GM19455 (cell line): ENCODE data around the gene LRRK2.

Source experiments
- ATAC-seq: cut with Tn5 transposase; IDR thresholded peaks from one replicate; pipeline ENCODE4 v1.9.1; 2021; ENCODE audit not compliant: unreplicated experiment

LRRK2 gene

DNA sequence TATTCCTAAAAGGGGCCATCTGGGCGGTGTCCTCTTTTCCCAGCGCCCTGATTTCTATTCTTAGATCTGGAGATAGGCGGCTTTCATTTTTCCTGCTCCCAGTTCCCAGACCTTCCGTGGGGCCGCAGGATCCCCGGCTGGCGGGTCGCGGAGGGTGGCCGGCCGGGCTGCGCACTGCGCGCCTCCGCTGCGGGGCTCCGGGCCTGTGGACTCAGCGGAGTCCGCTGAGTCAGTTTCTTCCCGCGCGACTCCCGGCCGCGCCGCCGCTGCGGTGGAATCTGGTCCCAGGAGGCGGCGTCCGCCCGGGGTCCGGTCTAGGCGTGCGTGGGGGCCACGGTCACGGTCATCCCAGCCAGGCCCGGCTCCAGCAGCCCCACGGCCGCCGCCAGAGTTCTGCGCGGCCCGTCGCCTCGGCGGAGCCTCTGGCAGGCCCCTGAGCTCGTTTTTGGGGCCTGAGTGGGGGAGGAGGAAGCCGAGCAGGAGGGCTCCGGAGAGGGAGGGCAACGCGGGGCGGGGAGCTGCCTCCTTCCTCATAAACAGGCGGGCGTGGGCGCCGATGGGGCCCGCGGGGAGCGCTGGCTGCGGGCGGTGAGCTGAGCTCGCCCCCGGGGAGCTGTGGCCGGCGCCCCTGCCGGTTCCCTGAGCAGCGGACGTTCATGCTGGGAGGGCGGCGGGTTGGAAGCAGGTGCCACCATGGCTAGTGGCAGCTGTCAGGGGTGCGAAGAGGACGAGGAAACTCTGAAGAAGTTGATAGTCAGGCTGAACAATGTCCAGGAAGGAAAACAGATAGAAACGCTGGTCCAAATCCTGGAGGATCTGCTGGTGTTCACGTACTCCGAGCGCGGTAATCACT is at the start of gene LRRK2:
Gene LRRK2, plus strand, starts transcription at position 559 of the 853 bp plus-strand sequence. Its CDS starts 135 bp downstream, at position 694.
- ATAC-seq = peak; percentile 60

DNA sequence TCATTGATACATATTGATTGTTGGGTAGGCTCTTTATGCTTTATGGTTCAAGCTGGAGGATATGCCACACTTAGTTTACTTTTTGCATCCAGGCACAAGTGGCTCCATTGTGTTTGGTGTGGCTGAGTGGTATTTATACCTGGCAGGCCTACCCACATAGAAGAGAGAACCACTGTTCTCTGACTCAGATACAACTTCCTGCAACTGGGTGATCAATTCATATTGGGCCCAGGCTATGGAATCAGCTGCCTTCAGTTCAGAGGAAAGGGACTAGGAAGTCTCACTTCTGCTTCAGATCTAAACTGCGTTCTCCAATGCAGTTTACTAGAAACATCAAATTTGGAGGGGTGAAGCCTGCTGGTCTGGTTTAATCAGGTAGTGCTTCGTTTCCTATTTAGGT is 49.8 kb upstream of the LRRK2 start:
- ATAC-seq = no peak

DNA sequence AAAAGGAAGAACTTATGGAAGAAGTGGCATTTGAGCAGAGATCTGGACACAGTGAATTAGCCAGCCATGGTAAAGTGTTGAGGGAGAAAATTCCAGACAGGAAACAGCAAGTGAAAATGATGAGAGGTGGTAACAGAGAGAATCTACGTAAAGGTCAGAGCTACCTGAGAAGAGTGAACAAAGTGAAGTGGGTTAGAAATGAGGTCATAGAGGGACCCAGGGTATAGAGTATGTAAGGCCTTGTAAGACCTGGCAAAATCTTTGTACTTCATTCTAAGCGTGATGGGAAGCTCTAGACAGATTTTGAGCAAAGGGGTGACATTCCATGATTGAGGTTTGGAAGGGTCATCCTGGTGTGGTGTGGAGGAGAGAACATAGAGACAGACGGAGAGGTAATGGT is 49.3 kb upstream of the LRRK2 start:
- no peak for ATAC-seq

DNA sequence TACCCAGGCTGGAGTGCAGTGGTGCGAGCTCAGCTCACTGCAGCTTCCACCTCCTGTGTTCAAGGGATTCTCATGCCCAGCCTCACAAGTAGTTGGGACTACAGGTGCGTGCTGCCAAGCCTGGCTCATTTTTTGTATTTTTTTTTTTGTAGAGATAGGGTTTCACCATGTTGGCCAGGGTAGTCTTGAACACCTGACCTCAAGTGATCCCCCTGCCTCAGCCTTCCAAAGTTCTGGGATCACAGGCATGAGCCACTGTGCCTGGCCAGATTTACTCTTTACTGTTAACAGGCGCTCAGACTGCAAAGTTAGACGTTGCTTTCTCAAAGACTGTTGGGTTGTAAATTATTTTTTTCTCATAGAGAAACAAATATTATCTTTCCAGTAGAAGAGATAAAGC is 46.1 kb upstream of the LRRK2 start:
- no peak for ATAC-seq

DNA sequence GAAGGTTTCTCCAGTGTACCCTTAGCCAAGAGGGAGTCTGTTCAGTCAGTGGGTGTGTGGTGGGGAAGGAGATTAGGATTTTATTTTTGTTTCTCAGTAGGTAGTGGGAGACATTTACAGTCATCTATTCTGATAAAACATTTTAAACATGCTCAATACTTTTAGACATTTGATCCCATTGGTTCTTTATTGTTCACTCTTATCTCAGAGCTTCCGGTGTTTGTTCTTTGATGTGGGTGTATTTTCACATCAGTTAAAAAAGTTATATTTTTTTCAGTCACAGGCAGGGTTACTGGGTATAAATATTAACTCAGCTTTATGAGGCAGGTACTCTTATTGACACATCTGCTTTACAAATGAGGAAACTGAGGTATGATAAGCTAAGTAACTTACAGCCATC is 43.3 kb upstream of the LRRK2 start:
- ATAC-seq = no peak

DNA sequence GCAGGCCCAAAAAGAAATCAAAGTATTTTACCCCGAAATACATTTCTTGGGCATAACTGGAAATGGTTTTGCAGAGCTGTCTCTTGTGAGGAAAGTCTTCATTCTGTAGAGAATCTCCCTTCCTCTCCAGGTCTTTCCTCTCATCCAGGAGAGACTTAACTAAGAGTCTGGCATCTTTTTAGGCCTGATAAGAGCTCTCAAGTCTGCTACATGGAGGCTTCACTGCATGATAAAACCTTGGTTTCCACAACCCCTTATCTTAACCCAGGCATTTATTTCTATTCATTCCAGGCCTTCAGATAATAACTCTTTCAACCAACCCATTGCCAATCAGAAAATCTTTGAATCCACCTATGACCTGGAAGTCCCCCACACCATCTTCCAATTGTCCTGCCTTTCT is 41.1 kb upstream of the LRRK2 start:
- ATAC-seq = no peak

DNA sequence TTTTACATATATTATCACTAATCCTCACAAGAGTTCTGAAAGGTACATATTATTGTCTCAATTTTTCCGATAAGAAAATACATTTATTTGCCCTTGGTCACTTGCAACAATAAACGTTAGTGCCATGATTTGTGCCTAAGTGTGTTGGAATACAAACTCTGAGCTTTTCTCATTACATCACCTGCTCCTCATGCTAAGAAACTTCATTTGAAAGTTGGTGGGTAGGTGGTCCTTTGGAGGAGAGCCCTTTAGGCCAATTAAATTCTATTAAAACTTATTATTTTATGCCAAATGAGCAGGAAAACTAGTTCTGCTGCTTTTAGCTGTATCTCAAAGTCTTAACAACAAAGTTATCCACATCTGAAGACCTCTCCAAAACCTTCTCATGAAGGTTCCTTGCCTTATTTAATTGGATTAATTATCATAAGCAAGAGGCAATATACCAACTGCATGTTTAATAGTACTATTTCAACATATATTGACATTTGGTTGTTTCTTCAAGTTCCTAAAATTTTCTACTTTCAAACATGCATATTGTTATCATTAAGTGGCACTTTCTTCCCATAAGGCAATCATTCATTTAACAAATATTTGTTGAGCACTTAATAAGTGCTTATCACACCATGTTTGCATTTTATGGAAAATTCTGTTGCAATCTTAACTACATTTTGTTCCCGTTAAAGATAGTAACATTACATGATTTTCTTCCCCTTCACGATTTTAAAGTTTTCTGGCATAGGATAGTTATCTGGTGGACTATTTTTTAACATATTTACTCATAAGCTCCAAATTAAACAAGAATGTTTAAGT is 40.1 kb upstream of the LRRK2 start:
- no peak for ATAC-seq

DNA sequence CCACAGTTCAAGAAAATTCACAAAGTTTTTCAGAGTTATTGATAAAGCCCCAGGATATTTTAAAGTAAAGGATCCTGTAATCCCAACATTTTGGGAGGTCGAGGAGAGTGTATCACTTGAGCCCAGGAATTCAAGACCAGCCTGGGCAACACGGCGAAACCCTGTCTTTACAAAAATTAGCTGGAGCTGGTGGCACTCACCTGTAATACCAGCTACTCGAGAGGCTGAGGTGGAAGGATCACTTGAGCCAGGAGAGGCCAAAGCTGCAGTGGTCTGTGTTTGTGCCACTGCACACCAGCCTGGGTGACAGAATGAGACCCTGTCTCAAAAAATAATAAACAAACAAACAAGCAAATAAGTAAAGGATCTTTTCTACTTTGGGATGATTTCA is 39.5 kb upstream of the LRRK2 start:
- no peak for ATAC-seq

DNA sequence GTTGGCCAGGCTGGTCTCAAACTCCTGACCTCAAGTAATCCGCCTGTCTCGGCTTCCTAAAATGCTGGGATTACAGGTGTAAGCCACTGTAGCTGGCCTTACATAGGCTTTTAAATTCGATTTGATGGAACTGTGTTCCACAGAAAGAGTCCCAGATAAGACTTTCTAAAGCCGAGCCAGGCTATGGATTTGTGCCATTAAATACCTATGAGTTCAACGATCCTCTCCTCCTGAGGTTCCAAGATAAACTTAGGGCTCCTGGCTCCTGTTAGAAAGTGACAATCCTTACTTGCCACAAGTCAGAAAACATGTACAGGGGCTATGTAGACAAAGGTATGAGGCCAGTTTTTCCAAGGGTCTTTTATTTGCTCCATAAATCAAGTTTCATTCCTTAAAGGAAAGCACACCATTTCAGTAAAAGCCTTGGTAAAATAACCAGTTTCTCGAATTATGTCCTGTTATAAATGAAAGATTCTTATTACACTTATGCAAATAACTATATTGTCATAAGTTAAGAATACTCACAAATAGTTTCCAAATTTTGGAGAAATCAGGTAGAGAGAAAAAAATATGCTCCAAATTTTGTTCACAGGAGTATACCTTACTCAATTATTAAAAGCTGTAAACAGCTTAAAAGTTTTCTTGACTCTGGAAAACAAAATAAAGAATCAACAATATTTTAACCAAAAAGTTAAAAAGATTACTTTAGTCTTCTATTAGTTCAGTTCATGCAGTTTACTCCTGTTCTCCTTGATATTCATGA is 36.1 kb upstream of the LRRK2 start:
- ATAC-seq = no peak

DNA sequence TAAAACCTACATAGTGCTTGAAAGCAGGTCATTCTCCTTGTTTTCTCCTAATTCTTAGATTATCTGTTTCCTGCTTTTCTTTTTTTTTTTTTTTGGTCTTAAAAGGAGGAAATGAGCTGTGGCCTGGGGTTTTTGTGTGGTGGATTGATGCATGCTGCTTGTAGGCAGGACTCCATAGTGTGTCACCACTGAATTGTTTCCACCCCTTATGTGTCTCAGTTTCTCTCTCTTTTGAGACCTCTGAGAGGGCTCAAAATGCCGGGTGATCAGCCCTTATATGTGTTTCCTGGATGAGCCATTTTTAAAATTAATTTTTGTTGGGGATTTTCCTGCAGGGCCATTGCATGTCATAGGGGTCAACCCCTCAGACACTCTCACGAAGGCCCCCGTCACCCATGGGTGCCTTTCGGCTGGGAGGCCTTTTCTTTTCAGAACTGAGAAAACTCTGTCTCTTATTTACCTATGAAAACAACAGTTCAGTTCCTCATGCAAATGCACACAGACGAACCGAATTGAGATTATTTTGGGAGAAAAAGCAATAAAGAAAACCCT is 32.0 kb upstream of the LRRK2 start:
- ATAC-seq = peak; percentile 95

DNA sequence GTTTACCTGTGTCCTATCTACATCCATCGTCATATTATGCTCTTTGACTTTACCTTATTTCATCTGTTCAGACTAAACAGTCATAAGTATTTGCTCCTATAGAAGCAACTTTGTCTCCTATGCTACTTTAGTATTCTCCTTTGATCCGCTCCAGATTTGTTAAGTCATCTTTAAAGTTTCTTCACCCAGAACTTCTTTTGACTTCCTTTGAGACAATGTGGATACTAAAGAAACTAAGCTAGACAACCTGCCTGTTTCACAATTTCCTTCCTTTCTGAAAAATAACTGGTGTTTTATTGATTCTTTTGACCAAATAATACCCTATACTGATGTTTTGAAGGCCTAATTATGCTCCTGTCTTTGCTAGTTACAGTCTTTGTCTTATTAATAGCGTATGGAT is 30.0 kb upstream of the LRRK2 start:
- no peak for ATAC-seq

DNA sequence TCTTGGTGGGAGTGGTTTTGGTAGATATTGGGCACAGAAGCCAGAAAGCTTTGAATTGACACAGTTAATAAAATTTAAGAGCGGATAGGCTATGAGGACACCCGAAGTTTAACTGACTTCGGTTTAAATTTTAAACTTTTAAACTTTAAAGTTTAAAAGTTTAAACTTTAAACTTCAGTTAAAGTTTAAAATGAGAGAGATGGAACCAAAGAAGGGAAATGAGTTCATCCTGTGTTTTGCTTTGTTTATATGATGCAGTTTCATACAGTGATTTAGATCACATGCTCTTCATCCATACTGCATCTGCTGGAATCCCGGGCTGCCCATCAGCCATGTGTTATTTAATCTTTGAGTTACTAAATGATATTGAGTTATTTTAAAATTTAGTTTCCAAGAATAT is 27.2 kb upstream of the LRRK2 start:
- ATAC-seq = no peak

DNA sequence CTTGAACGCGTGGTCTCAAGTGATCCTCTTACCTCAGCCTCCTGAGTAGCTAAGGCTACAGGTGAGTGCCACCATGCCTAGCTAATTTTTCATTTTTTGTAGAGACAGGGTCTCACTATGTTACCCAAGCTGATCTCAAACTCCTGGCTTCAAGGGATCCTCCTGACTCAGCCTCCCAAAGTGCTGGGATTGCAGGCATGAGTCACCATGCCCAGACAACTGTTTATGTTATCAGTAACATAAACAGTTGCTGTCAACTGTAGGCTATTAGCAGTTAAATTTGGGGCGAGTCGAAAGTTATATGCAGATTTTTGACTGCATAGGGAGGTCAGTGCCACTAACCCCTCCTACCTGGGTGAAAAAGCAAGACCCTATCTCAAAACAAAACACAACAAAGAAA is 26.2 kb upstream of the LRRK2 start:
- no peak for ATAC-seq

DNA sequence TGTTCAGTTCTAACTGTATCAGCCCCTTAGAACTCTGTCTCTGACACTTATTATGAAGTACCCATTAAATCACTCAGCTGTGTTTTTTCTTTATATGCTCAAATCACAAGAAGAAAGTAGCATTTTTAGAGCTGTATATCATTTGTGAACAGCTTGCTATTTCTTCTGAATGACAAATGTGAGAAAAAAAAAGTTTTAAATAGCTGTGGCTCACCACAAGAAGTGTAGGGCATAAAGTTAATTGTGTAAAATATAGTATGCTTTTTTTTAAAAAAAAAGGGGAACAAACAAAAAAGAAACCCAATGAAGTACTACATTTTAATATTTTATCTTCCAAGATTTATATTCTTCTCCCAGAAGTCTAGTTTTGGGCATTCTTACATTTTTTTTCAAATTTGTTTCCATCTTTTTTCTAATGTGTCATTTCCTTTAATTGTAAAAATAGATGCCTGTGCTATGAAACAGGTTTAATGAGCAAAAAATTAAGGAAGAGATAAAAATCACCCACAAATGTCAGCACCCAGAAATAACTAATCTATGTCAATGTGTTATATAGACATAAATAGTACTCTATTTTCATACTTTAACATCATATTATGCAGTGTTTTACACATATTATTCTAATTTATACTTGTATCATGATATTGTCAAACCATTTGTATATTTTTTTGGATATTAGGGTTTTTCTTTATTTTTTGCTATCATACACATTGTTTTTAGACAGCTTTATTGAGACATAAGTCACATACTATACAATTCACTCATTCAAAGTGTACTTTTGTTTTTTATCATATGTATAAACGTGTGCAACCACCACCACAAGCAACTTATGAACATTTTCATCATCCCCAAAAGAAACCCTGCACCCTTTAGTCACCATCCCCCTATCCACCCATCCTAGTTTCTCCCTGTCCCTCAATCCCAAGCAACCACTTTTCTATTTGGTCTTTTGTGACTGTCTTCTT is 22.4 kb upstream of the LRRK2 start:
- no peak for ATAC-seq

DNA sequence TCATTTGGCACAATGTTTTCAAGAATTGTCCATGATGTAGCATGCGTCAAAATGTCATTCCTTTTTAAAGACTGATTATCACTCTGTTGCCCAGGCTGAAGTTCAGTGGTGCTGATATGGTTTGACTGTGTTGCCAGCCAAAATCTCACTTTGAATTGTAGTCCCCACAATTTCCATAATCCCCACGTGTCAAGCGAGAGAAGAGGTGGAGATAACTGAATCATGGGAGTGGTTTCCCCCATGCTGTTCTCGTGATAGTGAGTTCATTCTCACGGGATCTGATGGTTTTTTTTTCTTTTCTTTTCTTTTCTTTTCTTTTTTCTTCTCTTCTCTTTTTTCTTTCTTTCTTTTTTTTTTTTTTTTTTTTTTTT is 21.8 kb upstream of the LRRK2 start:
- no peak for ATAC-seq

DNA sequence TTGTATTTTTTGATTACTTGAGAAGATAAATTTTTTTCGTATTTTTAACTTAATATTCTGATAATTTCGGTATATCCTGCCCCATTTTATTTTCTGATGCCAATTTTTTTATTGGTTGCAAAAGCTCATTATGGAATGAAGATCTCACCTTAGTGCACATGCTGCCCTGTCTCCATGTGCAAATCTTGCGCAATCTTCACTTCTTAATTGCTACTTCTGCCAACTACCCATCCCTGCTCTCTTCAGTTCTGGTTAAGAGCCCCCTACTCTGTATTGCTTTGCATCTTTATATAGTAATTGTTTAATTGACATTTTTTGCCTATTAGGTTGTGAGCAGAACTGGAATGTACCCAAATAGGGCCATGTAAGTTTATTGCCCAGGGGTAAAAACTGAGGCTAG is 20.5 kb upstream of the LRRK2 start:
- ATAC-seq = no peak

DNA sequence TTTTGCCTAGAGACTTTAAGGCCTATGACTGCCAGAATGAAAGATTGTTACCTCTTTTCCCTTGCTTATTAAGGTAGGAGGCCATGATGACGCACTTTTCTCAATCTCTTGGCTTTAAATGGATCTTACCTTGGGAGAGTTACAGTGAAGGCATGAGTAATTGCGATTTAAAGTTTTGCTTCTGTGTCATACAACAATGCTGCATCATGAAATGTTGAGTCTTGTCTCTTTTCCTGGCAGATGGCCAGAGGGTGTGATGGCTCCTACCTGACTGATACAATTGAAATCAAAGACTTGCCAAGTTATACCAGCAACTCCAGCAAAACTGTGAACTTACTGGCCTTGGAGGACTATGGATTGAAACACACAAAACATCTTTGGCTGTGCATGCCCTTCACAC is 17.2 kb upstream of the LRRK2 start:
- no peak for ATAC-seq

DNA sequence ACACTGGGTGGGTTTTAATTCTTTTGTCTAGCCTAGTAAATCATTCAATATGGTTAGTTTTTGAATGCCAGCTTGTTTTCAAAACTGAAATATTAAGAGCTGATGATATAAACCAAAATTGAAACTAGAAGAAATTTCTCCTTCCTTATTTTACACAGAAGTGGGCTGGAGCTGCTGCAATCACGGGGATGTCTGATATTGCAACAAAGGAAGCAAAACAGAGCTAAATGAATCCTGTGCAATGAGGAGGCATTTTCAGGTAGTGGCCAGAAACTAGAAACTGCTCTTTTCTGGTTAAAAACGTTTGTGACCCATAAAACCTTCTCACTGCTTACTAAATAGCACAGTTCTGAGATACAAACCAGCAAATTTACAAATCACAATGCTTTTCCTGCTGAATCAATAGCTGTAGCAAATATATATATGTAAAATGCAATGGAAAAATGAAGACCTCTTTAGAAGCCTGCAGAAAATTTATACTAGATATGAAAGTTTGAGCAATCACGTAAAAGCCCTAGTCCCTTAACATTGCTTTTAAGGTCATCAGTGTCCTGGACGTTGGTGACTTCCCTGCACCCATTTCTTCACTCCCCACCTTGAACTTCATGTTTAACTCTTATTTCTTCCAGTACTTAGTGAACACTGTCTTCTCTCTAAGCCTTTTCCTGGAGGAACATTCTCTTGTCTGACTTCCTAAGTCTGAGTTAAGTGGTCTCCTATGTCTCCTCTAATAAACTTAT is 15.9 kb upstream of the LRRK2 start:
- peak; percentile 95 for ATAC-seq

DNA sequence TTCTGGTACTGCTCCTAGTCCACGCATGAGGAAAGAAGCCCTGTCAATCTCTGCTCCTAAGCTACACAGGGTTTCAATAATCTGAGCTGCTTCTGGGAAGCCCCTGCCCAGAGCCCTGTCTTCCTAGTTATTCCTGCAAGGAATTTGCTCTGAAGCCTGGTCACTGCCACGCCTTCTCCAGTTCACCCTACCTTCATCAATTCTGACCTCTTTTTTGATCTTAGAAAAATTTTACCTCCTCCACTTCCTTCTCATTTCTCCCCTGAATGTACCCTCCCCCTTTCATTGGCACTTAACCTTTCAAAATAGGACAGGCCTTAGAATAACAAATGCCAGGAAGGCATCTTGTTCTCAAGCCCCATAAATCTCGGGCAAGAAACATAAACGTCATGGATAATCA is 14.9 kb upstream of the LRRK2 start:
- no peak for ATAC-seq
